Mesenchymal stem cell (in vitro differentiated cells and primary cell): Measurements from ENCODE around the gene TNNI3.

Experiments
- DNase-seq: peaks from one replicate; pipeline ENCODE4 v3.0.0-alpha.2; 2013
- H2AFZ ChIP-seq: one replicate; pipeline ENCODE4 v1.6.1; 2013; ENCODE audit warnings: low read depth, mild to moderate bottlenecking, control low read depth, inconsistent platforms, low read length, moderate library complexity
- H2AK5ac ChIP-seq: 2 replicates; pipeline ENCODE4 v1.6.1; 2013; ENCODE audit warnings: low read length, moderate library complexity, mild to moderate bottlenecking, inconsistent platforms; ENCODE audit not compliant: severe bottlenecking
- H2BK120ac ChIP-seq: one replicate; pipeline ENCODE4 v1.6.1; 2013; ENCODE audit warnings: low read depth, mild to moderate bottlenecking, inconsistent platforms, low read length, moderate library complexity
- H2BK12ac ChIP-seq, 2 experiments: one replicate each; pipeline ENCODE4 v1.6.1; 2013; ENCODE audit warnings: inconsistent platforms in 2 of 2, low read length in 2 of 2, mild to moderate bottlenecking in 2 of 2, moderate library complexity in 2 of 2, control low read depth in 1 of 2
- H2BK15ac ChIP-seq: one replicate; pipeline ENCODE4 v1.6.1; 2013; ENCODE audit warnings: mild to moderate bottlenecking, low read depth, inconsistent platforms; ENCODE audit not compliant: poor library complexity, severe bottlenecking
- H2BK5ac ChIP-seq: 2 replicates; pipeline ENCODE4 v1.6.1; 2013; ENCODE audit warnings: low read depth, mild to moderate bottlenecking, low read length, control low read depth, inconsistent platforms; ENCODE audit not compliant: poor library complexity, severe bottlenecking
- H3K14ac ChIP-seq, 2 experiments: one replicate each; pipeline ENCODE4 v1.6.1; 2013; ENCODE audit warnings: inconsistent platforms in 2 of 2, low read length in 2 of 2, control low read depth in 1 of 2, mild to moderate bottlenecking in 1 of 2, moderate library complexity in 1 of 2
- H3K18ac ChIP-seq, 2 experiments: one replicate each; pipeline ENCODE4 v1.6.1; 2013; ENCODE audit warnings: inconsistent platforms in 2 of 2, low read length in 2 of 2, control low read depth in 1 of 2, low read depth in 1 of 2, mild to moderate bottlenecking in 1 of 2
- H3K23ac ChIP-seq, 2 experiments: one replicate each; pipeline ENCODE4 v1.6.1; 2013; ENCODE audit warnings: inconsistent platforms in 2 of 2, low read length in 2 of 2, mild to moderate bottlenecking in 2 of 2, moderate library complexity in 2 of 2, control low read depth in 1 of 2
- H3K27ac ChIP-seq: 2 replicates; pipeline ENCODE4 v1.5.1; 2013; ENCODE audit warnings: mild to moderate bottlenecking, moderate library complexity, low read length, control low read depth, inconsistent platforms; ENCODE audit not compliant: poor library complexity, severe bottlenecking
- H3K27me3 ChIP-seq, 2 experiments: 2 replicates each; pipeline versions ENCODE4 v1.6.1 to v1.7.0; 2013; ENCODE audit warnings: low read length in 2 of 2, mild to moderate bottlenecking in 2 of 2, moderate library complexity in 2 of 2, control low read depth in 1 of 2, inconsistent platforms in 1 of 2; ENCODE audit not compliant: control insufficient read depth in 1 of 2, insufficient read depth in 1 of 2
- H3K36me3 ChIP-seq, 2 experiments: 2 replicates each; pipeline versions ENCODE4 v1.6.1 to v1.7.0; 2013; ENCODE audit warnings: low read length in 2 of 2, control low read depth in 1 of 2, inconsistent platforms in 1 of 2, low read depth in 1 of 2, mild to moderate bottlenecking in 1 of 2; ENCODE audit not compliant: insufficient read depth in 2 of 2, control insufficient read depth in 1 of 2
- H3K4ac ChIP-seq, 2 experiments: one replicate each; pipeline ENCODE4 v1.6.1; 2013; ENCODE audit warnings: inconsistent platforms in 2 of 2, low read length in 2 of 2, mild to moderate bottlenecking in 2 of 2, moderate library complexity in 2 of 2, control low read depth in 1 of 2, low read depth in 1 of 2
- H3K4me1 ChIP-seq: 2 replicates; pipeline ENCODE4 v1.6.1; 2013; ENCODE audit warnings: low read depth, low read length, control low read depth; ENCODE audit not compliant: control insufficient read depth, insufficient read depth
- H3K4me2 ChIP-seq: 2 replicates; pipeline ENCODE4 v1.6.1; 2013; ENCODE audit warnings: low read length, mild to moderate bottlenecking, inconsistent platforms; ENCODE audit not compliant: poor library complexity, severe bottlenecking
- H3K4me3 ChIP-seq, 2 experiments: 2 replicates each; pipeline versions ENCODE4 v1.5.1 to v1.7.0; 2013; ENCODE audit warnings: low read length in 2 of 2, mild to moderate bottlenecking in 2 of 2, control low read depth in 1 of 2, low read depth in 1 of 2; ENCODE audit not compliant: insufficient read depth in 1 of 2
- H3K79me1 ChIP-seq: replicated peaks from 2 replicates; pipeline ENCODE4 v1.6.1; 2013; ENCODE audit warnings: mild to moderate bottlenecking, control low read depth, low read length, inconsistent platforms; ENCODE audit not compliant: poor library complexity, severe bottlenecking
- H3K9ac ChIP-seq: 2 replicates; pipeline ENCODE4 v1.7.0; 2013; ENCODE audit warnings: mild to moderate bottlenecking, low read length, moderate library complexity
- H3K9me3 ChIP-seq: 2 replicates; pipeline ENCODE4 v1.7.0; 2013; ENCODE audit warnings: mild to moderate bottlenecking, low read length; ENCODE audit not compliant: control insufficient read depth
- H4K8ac ChIP-seq: one replicate; pipeline ENCODE4 v1.6.1; 2013; ENCODE audit warnings: inconsistent platforms, mild to moderate bottlenecking, low read length, moderate library complexity
- H4K91ac ChIP-seq: one replicate; pipeline ENCODE4 v1.6.1; 2013; ENCODE audit warnings: mild to moderate bottlenecking, low read length, inconsistent platforms
- WGBS: methylation state at CpG from one replicate; pipeline ENCODE4 v1.1.7; 2013; ENCODE audit warnings: mixed read lengths; 5-methylcytosine and 5-hydroxymethylcytosine counted together

Gene TNNI3

DNA sequence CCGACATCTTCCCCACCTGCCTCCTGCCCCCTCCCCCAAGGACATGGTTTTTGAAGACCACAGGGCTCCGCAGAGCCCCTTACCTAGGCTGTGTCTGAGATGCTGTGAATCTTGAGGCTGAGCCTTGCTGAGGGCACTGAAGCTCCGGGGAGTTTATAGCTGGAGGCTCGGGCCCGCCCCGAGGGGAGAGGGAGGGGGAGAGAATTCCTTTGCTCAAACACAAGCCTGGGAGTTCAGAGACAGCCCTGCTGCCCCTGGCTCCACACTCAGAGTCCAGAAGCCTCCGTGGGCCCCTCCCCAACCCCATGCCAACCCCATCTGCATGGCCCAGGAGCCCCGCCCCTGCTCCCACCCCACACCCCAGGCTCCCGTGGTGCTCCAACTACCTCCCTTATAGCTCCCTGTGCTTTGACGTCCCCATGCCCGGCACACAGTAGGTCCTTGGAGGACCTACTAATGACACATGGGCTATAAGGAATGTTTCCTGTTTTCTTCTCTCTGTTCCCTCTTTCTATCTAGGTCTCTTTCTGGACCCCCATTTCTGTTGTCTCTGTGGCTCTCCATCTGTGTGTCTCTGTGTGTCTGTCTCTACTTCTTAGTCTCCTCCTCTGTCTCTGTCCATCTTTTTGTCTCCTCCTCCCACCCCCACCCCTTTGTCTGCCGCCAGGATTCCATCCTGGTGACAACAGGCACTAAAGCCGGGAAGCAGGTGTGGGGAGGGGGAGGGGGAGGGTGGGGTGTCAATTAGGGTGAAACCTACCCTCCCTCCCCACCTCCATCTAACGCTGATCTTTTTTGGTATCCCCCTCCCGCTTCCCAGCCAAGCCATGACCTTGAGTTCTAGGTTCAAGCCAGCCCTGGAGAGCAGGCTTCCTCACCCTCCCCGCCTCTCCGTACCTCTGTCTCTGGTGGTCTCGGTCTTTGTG, 8.2 kb downstream of the TNNI3 start, which contains the start of gene TNNT1:
Gene TNNT1, minus strand, starts transcription at position 129 of the 926 bp plus-strand sequence. CDS start 2,049 bp downstream, outside the sequence.
- no peak within 1 kb of the TSS for H3K4ac ChIP-seq
- no peak within 1 kb of the TSS for H3K4me3 ChIP-seq
- H2BK120ac ChIP-seq: no peak within 1 kb of the TSS
- H3K18ac ChIP-seq: no peak within 1 kb of the TSS
- no peak within 1 kb of the TSS for H2BK5ac ChIP-seq
- H2BK12ac ChIP-seq: no peak within 1 kb of the TSS
- H3K4me1 ChIP-seq: peaks cover 12% of the 10 kb centered on the region
- H4K8ac ChIP-seq: no peak within 1 kb of the TSS
- no peak within 1 kb of the TSS for H3K4me2 ChIP-seq
- H3K36me3 ChIP-seq: no peaks in the 10 kb centered on the region
- no peak within 1 kb of the TSS for H2AFZ ChIP-seq
- no peak within 1 kb of the TSS for H3K27ac ChIP-seq
- no peaks in the 10 kb centered on the region for H3K79me1 ChIP-seq
- peaks cover 10% of the 10 kb centered on the region for H3K9me3 ChIP-seq
- peak within 1 kb of the TSS; percentile 18 for H2BK15ac ChIP-seq
- H4K91ac ChIP-seq: no peak within 1 kb of the TSS
- no peak for DNase-seq
- peaks cover 57 to 61% of the 10 kb centered on the region in 2 experiments for H3K27me3 ChIP-seq
- WGBS: 22% methylated on average over 16 of the region's 18 CpGs
- H3K23ac ChIP-seq: peak within 1 kb of the TSS in 1 of 2 experiments; percentile 28
- no peak within 1 kb of the TSS for H3K9ac ChIP-seq
- H3K14ac ChIP-seq: no peak within 1 kb of the TSS
- no peak within 1 kb of the TSS for H2AK5ac ChIP-seq

DNA sequence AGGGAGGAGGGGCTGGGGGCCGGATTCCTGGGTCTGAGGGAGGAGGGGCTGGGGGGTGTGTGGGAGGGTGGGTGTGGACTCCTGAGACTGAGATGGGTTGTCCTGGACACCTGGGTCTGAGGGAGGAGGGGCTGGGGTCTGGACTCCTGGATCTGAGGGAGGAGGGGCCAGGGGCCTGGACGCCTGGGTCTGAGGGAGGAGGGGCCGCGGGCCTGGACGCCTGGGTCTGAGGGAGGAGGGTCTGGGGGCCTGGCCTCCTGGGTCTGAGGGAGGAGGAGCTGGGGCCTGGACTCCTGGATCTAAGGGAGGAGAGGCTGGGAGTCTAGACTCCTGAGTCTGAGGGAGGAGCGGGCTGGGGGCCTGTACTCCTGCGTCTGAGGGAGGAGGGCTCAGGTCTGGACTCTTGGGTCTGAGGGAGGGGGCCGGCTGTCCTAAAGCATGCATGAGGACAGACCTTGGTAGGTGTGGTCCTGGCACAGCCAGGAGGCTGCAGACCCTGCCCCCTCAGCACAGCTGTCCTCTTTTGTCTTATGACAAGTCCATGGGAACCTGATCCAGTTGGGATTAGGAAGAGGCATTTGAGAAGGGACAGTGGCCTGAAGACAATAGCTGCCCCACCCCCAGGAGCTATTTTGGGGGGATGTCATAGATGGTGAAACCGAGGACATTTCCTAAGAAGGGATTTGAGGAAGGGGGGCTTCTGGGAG, 9.8 kb downstream of the TNNI3 start:
- Histone ChIP-seq H3K27me3 (peaks cover 68 to 69% of the 10 kb centered on the region in 2 experiments), H3K4me1 (peaks cover 12% of the 10 kb centered on the region), H2AFZ (no peak overlapping the region), H3K4ac (no peak overlapping the region), H3K36me3 (no peaks in the 10 kb centered on the region), H2BK15ac (no peak overlapping the region), H3K9me3 (peaks cover 10% of the 10 kb centered on the region), H3K4me2 (no peak overlapping the region), H2BK5ac (no peak overlapping the region), H3K23ac (no peak overlapping the region), H2AK5ac (no peak overlapping the region), H2BK120ac (no peak overlapping the region), H3K79me1 (no peaks in the 10 kb centered on the region), H3K4me3 (no peak overlapping the region), H3K18ac (no peak overlapping the region), H3K14ac (no peak overlapping the region), H4K8ac (no peak overlapping the region), H4K91ac (no peak overlapping the region), H3K9ac (no peak overlapping the region), H2BK12ac (no peak overlapping the region), H3K27ac (no peak overlapping the region)
- WGBS: 35% methylated on average over 9 of the region's 9 CpGs
- no peak for DNase-seq

DNA sequence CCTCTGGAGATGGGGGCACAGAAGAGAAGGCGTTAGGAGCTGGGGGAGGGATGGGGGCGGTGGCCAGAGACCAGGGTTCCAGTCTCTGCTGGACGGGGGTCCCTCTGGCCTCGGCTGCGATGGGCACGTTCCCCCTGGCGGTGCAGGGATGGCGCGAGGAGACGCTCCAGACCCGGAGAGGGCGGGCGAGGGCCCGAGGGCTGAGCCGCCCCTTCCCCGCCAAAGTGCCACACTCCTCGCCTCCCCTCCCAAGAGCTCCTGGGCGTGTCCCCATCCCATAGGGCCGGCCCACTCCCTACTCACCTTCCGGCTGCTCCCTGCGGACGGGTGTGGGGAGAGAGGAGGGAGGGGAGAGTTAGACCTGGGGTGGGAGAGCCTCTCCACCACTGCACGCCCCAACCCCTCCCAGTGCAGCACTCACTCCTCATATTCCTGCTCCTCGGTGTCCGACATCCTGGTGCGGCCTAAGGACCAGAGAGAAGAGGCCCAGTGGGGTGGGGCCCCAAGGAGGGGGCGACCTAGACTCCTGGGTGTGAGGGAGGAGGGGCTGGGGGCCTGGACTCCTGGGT, 10.7 kb downstream of the TNNI3 start:
- 13% methylated on average over 4 of the region's 27 CpGs for WGBS
- Histone ChIP-seq H2BK5ac (no peak overlapping the region), H2BK120ac (no peak overlapping the region), H3K9ac (no peak overlapping the region), H3K4me2 (no peak overlapping the region), H3K4me1 (peaks cover 12% of the 10 kb centered on the region), H4K91ac (no peak overlapping the region), H3K27me3 (peaks cover 69 to 71% of the 10 kb centered on the region in 2 experiments), H4K8ac (peak overlapping the region; percentile 30), H3K23ac (no peak overlapping the region), H2BK15ac (no peak overlapping the region), H3K18ac (no peak overlapping the region), H3K4ac (no peak overlapping the region), H2AK5ac (no peak overlapping the region), H2BK12ac (no peak overlapping the region), H2AFZ (no peak overlapping the region), H3K14ac (no peak overlapping the region), H3K36me3 (no peaks in the 10 kb centered on the region), H3K9me3 (peaks cover 7% of the 10 kb centered on the region), H3K27ac (no peak overlapping the region), H3K79me1 (no peaks in the 10 kb centered on the region), H3K4me3 (no peak overlapping the region)
- no peak for DNase-seq
